ENCODE measurements around the gene EEF1AKMT1.

The EEF1AKMT1 gene

GRCh38 chr13:20696073-20696472 is 77.7 kb downstream of the EEF1AKMT1 start:
- TF ChIP-seq, protein P1, sequence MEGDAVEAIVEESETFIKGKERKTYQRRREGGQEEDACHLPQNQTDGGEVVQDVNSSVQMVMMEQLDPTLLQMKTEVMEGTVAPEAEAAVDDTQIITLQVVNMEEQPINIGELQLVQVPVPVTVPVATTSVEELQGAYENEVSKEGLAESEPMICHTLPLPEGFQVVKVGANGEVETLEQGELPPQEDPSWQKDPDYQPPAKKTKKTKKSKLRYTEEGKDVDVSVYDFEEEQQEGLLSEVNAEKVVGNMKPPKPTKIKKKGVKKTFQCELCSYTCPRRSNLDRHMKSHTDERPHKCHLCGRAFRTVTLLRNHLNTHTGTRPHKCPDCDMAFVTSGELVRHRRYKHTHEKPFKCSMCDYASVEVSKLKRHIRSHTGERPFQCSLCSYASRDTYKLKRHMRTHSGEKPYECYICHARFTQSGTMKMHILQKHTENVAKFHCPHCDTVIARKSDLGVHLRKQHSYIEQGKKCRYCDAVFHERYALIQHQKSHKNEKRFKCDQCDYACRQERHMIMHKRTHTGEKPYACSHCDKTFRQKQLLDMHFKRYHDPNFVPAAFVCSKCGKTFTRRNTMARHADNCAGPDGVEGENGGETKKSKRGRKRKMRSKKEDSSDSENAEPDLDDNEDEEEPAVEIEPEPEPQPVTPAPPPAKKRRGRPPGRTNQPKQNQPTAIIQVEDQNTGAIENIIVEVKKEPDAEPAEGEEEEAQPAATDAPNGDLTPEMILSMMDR (IDR thresholded peaks at IDR 0.05; ENCODE audit: low read depth, low read length), result no peak
- DNase-seq (ENCODE audit: extremely low read depth, low read depth), result no peak

DNA sequence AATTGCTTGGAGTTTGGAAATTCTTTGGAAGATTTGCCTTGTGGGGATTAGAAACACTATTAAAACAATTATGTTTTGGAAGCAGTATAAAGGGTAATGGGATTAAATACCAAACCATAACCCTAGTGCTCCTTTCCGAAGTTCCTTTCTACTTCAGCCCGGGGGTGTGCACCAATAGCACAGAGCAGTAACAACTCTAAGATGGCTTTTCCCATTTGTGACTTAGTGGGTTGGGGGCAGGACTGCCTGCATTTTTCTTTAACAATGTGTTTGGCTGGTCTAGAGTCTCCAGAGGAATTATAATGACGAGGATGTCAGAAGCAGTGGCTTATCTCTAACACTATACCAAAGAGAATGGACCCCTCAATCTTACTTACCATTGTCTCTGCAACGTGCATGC is 82.1 kb downstream of the EEF1AKMT1 start:
- TF ChIP-seq, protein P1 (IDR thresholded peaks at IDR 0.05; ENCODE audit: low read depth, low read length), result no peak
- DNase-seq (ENCODE audit: extremely low read depth, low read depth), result no peak

GRCh38 chr13:20689291-20689690 is 84.5 kb downstream of the EEF1AKMT1 start:
- TF ChIP-seq, protein P1 (IDR thresholded peaks at IDR 0.05; ENCODE audit: low read depth, low read length), result no peak
- DNase-seq (ENCODE audit: extremely low read depth, low read depth), result no peak

- DNase-seq (ENCODE audit: extremely low read depth, low read depth), result no peak
- TF ChIP-seq, protein P1 (IDR thresholded peaks at IDR 0.05; ENCODE audit: low read depth, low read length), result no peak
Observed at GRCh38 chr13:20686863-20687579, 86.7 kb downstream of the EEF1AKMT1 start.

DNA sequence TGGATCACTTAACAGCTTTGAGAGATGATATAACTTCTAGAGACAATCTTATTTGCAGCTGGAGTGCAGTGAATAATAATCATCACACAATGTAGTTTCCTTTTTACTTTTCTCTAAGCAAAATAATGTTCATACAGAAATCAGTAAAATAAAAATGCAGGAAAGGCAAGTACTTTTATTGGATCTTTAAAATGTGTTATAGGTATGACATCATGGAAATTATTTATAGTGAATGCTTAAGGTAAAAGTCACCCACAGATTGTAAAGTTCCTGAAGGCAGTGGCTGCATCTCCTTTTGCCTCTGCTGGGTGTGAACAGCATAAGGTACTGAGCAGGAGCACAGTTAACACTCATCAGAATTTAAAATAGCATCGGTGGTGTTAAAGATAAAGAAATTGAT is 87.6 kb downstream of the EEF1AKMT1 start:
- TF ChIP-seq, protein P1 (IDR thresholded peaks at IDR 0.05; ENCODE audit: low read depth, low read length), result no peak
- DNase-seq (ENCODE audit: extremely low read depth, low read depth), result no peak

DNA sequence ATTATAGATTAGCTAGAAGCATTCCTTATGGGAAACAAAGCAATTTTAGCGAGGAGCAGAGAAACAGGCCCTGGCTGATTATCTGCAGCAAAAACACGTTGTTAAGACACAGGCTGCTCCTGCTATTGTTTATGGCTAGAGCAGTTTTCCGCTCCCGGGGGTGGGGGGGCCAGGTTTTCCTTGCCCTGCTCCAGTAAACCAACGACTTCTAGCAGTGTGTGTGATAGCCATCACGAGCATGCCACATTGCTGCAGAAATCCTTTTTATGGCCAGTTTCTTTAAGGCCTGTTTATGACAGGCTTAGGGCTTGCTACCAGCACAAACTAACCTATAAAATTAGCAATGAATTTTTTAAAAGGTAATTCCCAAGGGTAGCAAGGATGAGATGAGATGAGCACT is 88.7 kb downstream of the EEF1AKMT1 start:
- TF ChIP-seq, protein P1 (IDR thresholded peaks at IDR 0.05; ENCODE audit: low read depth, low read length), result no peak
- no peak for DNase-seq (ENCODE audit: extremely low read depth, low read depth)

DNA sequence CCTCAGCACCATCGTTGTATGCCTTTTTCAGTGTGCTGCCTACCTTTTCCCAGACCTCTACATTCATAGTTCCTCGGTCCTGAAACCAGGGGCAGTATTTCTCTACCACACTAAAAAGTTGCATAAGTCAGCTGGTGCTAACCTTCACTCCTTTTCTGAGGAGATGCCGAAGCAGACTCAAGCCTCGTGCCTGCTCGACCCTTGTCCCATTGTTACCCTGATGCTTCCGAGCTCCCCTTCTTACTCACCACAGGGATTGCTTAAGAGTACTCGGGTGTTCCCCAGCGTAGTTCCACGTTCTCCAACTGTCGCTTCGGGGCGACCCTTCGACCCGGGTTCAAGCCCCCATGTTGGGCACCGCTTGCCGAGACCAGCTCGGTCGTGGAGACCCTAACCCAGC is 89.2 kb downstream of the EEF1AKMT1 start:
- no peak for DNase-seq (ENCODE audit: extremely low read depth, low read depth)
- TF ChIP-seq, protein P1 (IDR thresholded peaks at IDR 0.05; ENCODE audit: low read depth, low read length), result no peak

Data from AG09319 (cell line).